Liver (tissue), 9 donors: ENCODE data around the gene MECP2. TPM values are rescaled to one million over a fixed set of nuclear protein-coding genes. Genes with fewer than 3 reads are reported as not detected.

Source experiments
- DNase-seq: peaks from one replicate; pipeline ENCODE4 v3.0.0-alpha.2; 2017; ENCODE audit warnings: low spot score
- H3K27ac ChIP-seq, 2 donors: one replicate each; pipeline ENCODE4 v1.7.0; 2013; ENCODE audit warnings: inconsistent platforms in 2 of 2, low read length in 2 of 2, control low read depth in 1 of 2, low read depth in 1 of 2, mild to moderate bottlenecking in 1 of 2
- H3K27me3 ChIP-seq, 4 donors: one replicate each; pipeline versions ENCODE4 v1.6.1 to v1.7.0; 2013; ENCODE audit warnings: low read length in 3 of 4, inconsistent platforms in 1 of 4, mild to moderate bottlenecking in 1 of 4, moderate library complexity in 1 of 4; ENCODE audit not compliant: control insufficient read depth in 4 of 4, insufficient read depth in 4 of 4
- H3K36me3 ChIP-seq, 4 donors: one replicate each; pipeline versions ENCODE4 v1.6.1 to v1.7.0; 2013; ENCODE audit warnings: low read length in 3 of 4, mild to moderate bottlenecking in 3 of 4, low read depth in 1 of 4, moderate library complexity in 1 of 4; ENCODE audit not compliant: control insufficient read depth in 4 of 4, insufficient read depth in 3 of 4
- H3K4me1 ChIP-seq, 4 donors: one replicate each; pipeline versions ENCODE4 v1.6.1 to v1.7.0; 2013; ENCODE audit warnings: low read length in 3 of 4, mild to moderate bottlenecking in 3 of 4, moderate library complexity in 1 of 4; ENCODE audit not compliant: control insufficient read depth in 4 of 4, insufficient read depth in 4 of 4
- H3K4me3 ChIP-seq, 3 donors: one replicate each; pipeline versions ENCODE4 v1.6.1 to v1.7.0; 2013; ENCODE audit warnings: low read length in 3 of 3, control low read depth in 1 of 3, low read depth in 1 of 3, mild to moderate bottlenecking in 1 of 3
- H3K9ac ChIP-seq, 2 donors: one replicate each; pipeline ENCODE4 v1.7.0; 2013; ENCODE audit warnings: low read length in 2 of 2, mild to moderate bottlenecking in 2 of 2, moderate library complexity in 2 of 2, control low read depth in 1 of 2, low read depth in 1 of 2
- H3K9me3 ChIP-seq, 4 donors: one replicate each; pipeline versions ENCODE4 v1.6.1 to v1.7.0; 2013; ENCODE audit warnings: low read length in 3 of 4; ENCODE audit not compliant: control insufficient read depth in 4 of 4
- FOXA1 ChIP-seq: IDR thresholded peaks from 2 replicates; pipeline ENCODE4 v1.6.1; 2016; ENCODE audit warnings: antibody characterized with exemption
- GABPA ChIP-seq, 2 donors: IDR thresholded peaks in 1 of 2; conservative IDR thresholded peaks in 1 of 2; 2 replicates each; pipeline ENCODE4 v1.6.1; 2016; ENCODE audit warnings: antibody characterized with exemption in 2 of 2, mild to moderate bottlenecking in 1 of 2, moderate library complexity in 1 of 2
- HNF4A ChIP-seq, 2 donors: conservative IDR thresholded peaks; 2 replicates each; pipeline ENCODE4 v1.6.1; 2016; ENCODE audit warnings: antibody characterized with exemption in 2 of 2, mild to moderate bottlenecking in 2 of 2
- HNF4G ChIP-seq: IDR thresholded peaks from 2 replicates; pipeline ENCODE4 v1.6.1; 2016; ENCODE audit warnings: antibody characterized with exemption
- NR2F2 ChIP-seq: IDR thresholded peaks from 2 replicates; pipeline ENCODE4 v1.6.1; 2016; ENCODE audit warnings: antibody characterized with exemption
- RAD21 ChIP-seq, 2 donors: IDR thresholded peaks; 2 replicates each; pipeline ENCODE4 v1.6.1; 2016; ENCODE audit warnings: antibody characterized with exemption in 2 of 2, mild to moderate bottlenecking in 2 of 2
- RXRA ChIP-seq, 2 donors: IDR thresholded peaks; 2 replicates each; pipeline ENCODE4 v1.6.1; 2017 to 2018; ENCODE audit warnings: antibody characterized with exemption in 2 of 2, mild to moderate bottlenecking in 1 of 2
- SP1 ChIP-seq: IDR thresholded peaks from 2 replicates; pipeline ENCODE4 v1.6.1; 2018; ENCODE audit warnings: antibody characterized with exemption, mild to moderate bottlenecking
- TAF1 ChIP-seq: conservative IDR thresholded peaks from 2 replicates; pipeline ENCODE4 v1.6.1; 2016; ENCODE audit warnings: antibody characterized with exemption, mild to moderate bottlenecking
- YY1 ChIP-seq: IDR thresholded peaks from 2 replicates; pipeline ENCODE4 v1.6.1; 2016; ENCODE audit warnings: antibody characterized with exemption, mild to moderate bottlenecking
- ZBTB33 ChIP-seq: IDR thresholded peaks from 2 replicates; pipeline ENCODE4 v1.6.1; 2016; ENCODE audit warnings: antibody characterized with exemption
- WGBS: extraction: QIAGEN DNeasy Blood & Tissue Kit; methylation state at CpG from one replicate; pipeline ENCODE4 v1.1.7; 2013; 5-methylcytosine and 5-hydroxymethylcytosine counted together
- polyA plus RNA-seq, 2 donors: library from polyadenylated mRNA; stranded (reverse) in 1 of 2; unstranded in 1 of 2; fragments of 200-250 nt in 1 of 2; fragments of >200 nt in 1 of 2; fragmentation: Nextera tagmentation in 1 of 2; extraction: Ambion mirVana in 1 of 2; gene quantifications; one replicate each; pipeline versions ENCODE4 v1.2.1 to v1.2.3, GENCODE V29; 2013 to 2015
- total RNA-seq, 2 donors: library from RNA; depleted of rRNA; stranded (reverse); fragments of >200 nt; gene quantifications; one replicate each; pipeline ENCODE4 v1.2.3, GENCODE V29; 2014
- TF ChIP-seq, protein P1 (sequence below): IDR thresholded peaks from 2 replicates; pipeline ENCODE4 v1.6.1; 2016; ENCODE audit warnings: antibody characterized with exemption
- TF ChIP-seq, protein P2 (sequence below): IDR thresholded peaks from 2 replicates; pipeline ENCODE4 v1.6.1; 2016; ENCODE audit warnings: antibody characterized with exemption, mild to moderate bottlenecking
- TF ChIP-seq, protein P3 (sequence below): IDR thresholded peaks from 2 replicates; pipeline ENCODE4 v1.6.1; 2016; ENCODE audit warnings: antibody characterized with exemption
- donor health status: healthy.
- donor health status: healthy.
- donor health status: healthy.
- donor health status: healthy.
- donor health status: healthy.

Gene MECP2
- total and polyA plus RNA-seq, 4 donors, result 6.9 to 22.0 (median 10.0) TPM

DNA sequence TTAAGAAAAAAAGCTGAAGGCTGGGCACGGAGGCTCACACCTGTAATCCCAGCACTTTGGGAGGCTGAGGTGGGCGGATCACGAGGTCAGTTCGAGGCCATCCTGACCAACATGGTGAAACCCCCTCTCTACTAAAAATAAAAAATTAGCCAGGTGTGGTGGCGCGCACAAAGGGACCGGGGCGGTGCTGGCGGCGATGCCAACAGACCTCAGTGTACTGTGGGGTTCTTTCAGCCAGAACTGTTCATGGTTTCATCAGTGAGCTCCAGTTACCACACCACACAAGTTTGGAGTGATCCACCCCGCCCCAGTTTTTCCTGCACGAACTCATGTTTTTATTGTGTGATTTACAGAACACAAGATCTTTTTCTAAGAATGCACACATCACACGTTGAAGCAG lies 56.7 kb downstream of the MECP2 start:
- Histone ChIP-seq H3K9me3 (no peaks in the 10 kb centered on the region), H3K36me3 (no peaks in the 10 kb centered on the region), H3K4me3 (no peak overlapping the region), H3K9ac (no peak overlapping the region), H3K4me1 (peaks cover 0 to 4% (median 2%) of the 10 kb centered on the region in 4 donors), H3K27ac (no peak overlapping the region), H3K27me3 (peaks cover 0 to 2% (median 0%) of the 10 kb centered on the region in 4 donors)
- WGBS, result 94% methylated on average over 13 of the region's 13 CpGs
- TF ChIP-seq, protein P1, sequence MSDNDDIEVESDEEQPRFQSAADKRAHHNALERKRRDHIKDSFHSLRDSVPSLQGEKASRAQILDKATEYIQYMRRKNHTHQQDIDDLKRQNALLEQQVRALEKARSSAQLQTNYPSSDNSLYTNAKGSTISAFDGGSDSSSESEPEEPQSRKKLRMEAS, result no peak
- TF ChIP-seq SP1 (no peak), HNF4G (no peak)
- TF ChIP-seq, protein P2, sequence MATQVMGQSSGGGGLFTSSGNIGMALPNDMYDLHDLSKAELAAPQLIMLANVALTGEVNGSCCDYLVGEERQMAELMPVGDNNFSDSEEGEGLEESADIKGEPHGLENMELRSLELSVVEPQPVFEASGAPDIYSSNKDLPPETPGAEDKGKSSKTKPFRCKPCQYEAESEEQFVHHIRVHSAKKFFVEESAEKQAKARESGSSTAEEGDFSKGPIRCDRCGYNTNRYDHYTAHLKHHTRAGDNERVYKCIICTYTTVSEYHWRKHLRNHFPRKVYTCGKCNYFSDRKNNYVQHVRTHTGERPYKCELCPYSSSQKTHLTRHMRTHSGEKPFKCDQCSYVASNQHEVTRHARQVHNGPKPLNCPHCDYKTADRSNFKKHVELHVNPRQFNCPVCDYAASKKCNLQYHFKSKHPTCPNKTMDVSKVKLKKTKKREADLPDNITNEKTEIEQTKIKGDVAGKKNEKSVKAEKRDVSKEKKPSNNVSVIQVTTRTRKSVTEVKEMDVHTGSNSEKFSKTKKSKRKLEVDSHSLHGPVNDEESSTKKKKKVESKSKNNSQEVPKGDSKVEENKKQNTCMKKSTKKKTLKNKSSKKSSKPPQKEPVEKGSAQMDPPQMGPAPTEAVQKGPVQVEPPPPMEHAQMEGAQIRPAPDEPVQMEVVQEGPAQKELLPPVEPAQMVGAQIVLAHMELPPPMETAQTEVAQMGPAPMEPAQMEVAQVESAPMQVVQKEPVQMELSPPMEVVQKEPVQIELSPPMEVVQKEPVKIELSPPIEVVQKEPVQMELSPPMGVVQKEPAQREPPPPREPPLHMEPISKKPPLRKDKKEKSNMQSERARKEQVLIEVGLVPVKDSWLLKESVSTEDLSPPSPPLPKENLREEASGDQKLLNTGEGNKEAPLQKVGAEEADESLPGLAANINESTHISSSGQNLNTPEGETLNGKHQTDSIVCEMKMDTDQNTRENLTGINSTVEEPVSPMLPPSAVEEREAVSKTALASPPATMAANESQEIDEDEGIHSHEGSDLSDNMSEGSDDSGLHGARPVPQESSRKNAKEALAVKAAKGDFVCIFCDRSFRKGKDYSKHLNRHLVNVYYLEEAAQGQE, result no peak
- TF ChIP-seq, protein P3, sequence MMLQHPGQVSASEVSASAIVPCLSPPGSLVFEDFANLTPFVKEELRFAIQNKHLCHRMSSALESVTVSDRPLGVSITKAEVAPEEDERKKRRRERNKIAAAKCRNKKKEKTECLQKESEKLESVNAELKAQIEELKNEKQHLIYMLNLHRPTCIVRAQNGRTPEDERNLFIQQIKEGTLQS, result no peak
- no peak for DNase-seq

DNA sequence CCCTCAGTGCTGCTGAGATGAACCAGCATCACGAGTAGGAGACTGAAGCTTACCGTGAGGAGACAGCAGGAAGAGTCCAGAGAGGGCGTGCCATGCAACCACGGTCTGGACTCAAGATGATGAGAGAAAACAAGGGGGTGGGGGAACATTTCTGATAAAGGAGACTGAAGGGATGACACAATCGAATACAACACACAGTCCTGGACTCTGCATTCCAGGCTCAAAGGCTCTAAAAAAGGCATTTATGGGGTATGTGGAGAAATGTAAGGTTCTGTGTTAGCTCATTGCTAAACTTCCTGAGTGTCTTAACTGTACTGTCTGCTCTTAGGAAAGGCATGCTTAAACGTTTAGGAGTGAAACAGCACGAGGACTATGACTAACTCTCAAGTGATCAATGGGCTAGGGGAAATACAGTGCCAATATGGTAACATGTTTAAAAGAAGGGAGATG lies 57.2 kb downstream of the MECP2 start:
- DNase-seq, result no peak
- no peak overlapping the region for H3K9ac ChIP-seq
- TF ChIP-seq, protein P2, result no peak
- TF ChIP-seq, protein P1, result no peak
- TF ChIP-seq SP1, result no peak
- TF ChIP-seq TAF1, result no peak
- TF ChIP-seq NR2F2, result no peak
- no peak for TF ChIP-seq FOXA1
- TF ChIP-seq GABPA (IDR thresholded peaks at IDR 0.05 in 1 of 2, conservative IDR thresholded peaks at IDR 0.05 in 1 of 2), result no peak
- no peak for TF ChIP-seq HNF4A (conservative IDR thresholded peaks at IDR 0.05)
- TF ChIP-seq YY1, result no peak
- TF ChIP-seq RAD21 (IDR thresholded peaks at IDR 0.05), result no peak
- TF ChIP-seq ZBTB33, result no peak
- TF ChIP-seq RXRA (IDR thresholded peaks at IDR 0.05), result no peak
- peaks cover 0 to 2% (median 0%) of the 10 kb centered on the region in 4 donors for H3K27me3 ChIP-seq
- peaks cover 0 to 4% (median 2%) of the 10 kb centered on the region in 4 donors for H3K4me1 ChIP-seq
- no peaks in the 10 kb centered on the region for H3K36me3 ChIP-seq
- H3K9me3 ChIP-seq, result no peaks in the 10 kb centered on the region
- no peak overlapping the region for H3K4me3 ChIP-seq
- peak overlapping the region in 1 of 2 donors; percentile 56 for H3K27ac ChIP-seq
- 59% methylated on average over 7 of the region's 7 CpGs for WGBS
